T-helper 22 cell (primary cell): ENCODE measurements around the gene HPCAL1.

Experiments used
- DNase-seq: peaks from one replicate; pipeline ENCODE4 v3.0.0-alpha.2; 2020; ENCODE audit warnings: low read depth

The HPCAL1 gene

GRCh38 chr2:10324095-10324832 is 21.6 kb downstream of the HPCAL1 start:
- no peak for DNase-seq

DNA sequence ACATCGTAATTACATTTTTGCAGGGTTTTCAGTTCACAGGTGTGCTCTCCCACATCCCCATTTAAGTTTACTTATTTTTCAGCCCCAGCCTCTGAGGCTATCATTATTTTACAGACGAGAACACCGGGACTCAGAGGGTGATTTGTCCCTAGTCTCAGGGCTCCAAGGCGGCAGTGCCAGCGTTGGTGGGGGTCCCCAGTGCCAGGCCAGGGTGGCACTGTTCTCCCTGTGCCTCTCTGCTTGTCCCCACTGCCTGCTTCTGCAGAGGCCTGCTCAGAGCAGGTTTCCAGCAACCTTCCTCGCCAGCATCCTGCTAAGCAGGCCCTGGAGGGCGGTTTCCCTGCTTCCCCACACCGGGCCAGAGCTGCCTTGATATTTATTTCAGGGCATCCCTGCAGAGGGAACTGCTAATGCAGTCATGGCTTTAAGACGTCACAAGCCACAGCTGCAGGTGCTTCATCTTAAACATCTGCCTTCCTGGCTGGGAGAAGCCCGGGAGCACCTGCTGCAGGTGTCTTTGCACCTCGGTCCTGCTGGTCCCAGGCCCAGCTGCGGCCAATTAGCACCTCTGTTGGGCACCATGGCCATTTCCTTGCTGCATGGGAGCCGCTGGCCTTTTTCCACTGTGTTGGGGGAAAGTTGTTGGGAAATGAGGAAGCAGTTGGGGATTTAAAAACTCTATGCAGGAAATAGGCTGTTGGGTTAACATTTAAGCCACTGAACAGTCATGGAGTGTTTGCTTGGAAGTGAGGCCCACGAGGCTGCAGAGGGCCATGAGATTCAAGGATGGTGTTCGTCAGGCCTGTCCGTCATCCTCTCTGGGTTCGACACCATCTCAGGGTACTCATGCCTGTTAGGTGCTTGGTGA is 22.8 kb downstream of the HPCAL1 start:
- DNase-seq, result no peak

GRCh38 chr2:10326151-10326616 is 23.5 kb downstream of the HPCAL1 start:
- no peak for DNase-seq

DNA sequence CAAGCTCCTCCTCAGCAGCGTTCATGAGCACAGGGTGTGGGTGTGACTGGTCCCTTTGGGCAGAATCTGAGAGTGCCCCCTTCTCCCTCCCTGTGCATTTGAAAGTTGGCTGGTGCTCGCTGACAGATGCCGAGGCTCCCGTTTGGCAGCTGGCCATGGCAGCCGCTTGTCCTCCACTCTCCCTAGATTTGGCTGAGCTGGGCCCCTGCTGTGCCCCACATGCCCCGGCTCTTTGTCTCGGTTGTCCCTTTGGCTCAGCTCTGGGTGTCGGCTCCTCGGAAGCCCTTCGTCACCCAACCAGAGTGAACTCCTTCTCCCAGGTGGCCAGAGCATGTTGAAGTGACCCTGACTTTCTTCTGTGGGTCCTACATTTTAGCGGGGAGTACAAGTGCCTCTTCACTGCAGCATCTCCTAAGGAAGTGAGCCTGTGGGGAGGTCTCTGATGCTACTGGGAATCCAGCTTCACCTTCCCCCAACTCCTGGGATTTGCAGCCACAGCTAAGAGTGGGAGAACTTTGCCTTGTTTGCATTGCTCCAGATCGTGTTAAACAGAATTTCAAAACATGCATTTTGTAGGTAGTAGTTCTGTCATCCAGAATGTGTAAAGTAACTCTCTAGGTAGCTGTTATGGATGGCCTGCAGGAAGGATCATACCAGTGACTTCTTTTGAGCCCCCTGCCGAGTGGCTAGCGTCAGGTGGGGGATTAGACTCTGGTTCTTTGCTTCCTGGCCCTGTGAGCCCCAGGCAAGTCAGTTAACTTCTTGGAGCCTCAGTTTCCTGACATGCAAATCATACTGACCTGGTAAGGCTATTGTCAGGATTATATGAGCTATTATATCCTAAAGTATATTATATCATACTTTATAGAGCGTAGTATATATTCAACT is 24.2 kb downstream of the HPCAL1 start:
- no peak for DNase-seq

DNA sequence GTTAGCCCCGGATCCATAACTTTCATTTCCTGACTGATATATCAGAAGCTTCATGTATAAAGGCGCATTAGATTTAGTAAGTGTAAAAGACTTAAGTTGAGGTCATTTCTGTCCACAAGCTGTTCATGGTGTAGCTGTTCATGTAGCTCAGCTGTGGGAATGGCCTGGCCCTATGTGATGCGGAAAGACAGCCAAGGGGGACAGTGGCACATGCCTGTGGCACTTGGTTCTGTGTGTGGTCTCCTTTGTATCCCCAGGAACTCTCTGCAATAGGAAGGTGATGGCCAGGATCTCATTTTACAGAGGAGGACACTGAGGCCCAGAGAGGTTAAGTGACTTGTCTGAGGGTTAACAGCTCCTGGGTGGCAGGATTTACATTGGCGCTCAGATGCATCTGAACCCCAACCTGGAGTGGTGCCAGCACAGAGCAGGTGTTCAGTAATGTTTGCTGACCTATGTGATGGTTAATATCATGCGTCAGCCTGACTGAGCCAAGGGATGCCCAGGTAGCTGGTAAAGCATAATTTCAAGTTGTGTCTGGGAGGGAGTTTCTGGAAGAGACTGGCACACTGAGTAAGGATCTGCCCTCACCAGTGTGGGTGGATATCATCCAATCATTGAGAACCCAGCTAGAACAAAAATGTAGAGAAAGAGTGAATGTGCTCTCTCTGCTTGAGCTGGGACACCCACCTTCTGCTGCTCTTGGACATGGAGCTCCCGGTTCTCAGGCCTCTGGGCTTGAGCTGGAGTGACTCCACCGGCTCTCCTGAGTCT is 25.4 kb downstream of the HPCAL1 start:
- no peak for DNase-seq

DNA sequence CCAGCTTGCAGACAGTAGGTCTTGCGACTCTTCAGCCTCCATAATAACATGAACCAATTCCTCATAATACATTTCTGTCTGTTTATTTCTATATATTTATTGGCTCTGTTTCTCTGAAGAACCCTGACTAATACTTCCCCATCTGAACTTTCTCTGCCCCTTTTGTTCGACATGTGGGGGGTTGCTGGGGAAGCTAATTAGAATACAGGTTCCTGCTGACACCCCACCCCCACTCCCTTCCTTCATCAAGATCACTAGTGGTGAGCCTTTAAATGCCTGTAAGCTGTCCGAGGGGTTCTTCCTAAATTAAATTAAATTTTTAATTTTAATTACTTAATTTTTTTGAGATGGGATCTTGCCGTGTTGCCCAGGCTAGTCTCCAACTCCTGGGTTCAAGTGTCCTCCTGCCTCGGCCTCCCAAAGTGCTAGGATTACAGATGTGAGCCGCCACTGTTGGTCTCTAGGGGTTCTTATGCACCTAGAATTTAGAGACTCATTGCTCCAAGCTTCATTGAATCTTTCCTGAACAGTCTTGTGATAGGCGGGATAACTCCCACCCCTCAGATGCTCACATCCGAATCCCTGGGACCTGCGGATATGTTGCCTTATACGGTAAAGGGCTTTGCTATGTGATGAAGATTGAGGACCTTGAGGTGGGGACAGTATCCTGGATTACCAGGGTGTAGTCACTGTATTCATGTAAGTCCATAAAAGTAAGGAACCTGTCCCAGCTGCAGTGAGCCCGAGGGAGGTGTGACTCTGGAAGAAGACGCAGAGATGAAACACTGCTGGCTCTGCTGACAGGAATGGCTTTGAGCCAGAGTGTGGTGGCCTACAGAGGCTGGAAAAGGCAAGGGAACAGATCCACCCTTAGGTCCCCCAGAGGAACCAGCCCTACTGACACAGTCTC is 26.2 kb downstream of the HPCAL1 start:
- DNase-seq, result no peak

DNA sequence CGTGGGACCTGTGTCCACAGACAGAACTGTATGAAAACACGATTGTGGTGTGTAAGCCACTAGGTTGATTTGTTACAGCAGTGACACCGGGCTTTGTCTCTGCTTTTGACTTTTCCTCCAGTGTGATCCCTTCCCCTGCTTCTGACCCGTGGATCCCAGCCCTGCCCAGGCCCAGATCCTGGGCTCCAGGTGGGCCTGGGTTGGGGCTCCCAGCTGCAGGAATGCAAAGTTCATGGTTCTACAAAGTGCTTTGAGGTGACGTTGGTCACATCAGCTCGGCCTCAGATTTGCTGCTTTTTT is 26.8 kb downstream of the HPCAL1 start:
- DNase-seq, result no peak

DNA sequence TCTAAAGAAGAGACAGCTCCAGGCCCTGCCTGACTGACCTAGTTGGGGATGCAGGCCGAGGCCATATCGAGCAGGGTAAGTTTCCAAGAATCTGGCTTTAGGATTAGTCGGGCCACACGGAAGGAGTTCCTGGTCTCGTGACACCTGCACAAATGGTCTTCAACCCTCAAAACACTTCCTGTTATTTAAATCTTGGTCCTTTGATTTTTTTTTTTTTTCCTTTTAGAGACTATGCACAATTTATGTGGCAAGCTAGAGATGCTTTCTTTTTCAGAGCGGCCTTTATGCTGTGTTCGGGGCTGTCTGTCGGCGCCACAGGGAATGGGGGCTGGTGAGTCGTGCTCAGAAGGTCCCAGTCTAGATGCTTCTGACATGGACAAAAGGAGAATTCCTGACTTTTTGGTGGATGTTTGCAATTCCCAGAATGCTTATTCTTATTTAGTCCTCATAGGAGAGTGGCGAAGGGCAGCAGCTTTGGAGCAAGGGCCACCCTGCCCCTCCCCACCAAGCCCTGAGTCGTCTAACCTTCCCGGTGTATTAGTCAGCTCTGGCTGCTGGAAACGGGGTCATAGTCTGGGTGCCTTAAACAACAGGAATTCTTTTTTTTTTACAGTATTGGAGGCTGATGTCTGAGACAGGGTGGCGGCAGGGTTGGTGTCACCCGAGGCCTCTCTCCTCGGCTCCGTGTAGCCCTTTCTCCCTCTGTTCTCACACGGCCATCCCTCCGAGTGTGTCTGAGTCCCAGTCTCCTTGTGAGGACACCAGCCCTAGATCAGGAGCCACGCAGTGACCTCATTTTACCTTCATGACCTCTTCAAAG is 27.4 kb downstream of the HPCAL1 start:
- no peak for DNase-seq

DNA sequence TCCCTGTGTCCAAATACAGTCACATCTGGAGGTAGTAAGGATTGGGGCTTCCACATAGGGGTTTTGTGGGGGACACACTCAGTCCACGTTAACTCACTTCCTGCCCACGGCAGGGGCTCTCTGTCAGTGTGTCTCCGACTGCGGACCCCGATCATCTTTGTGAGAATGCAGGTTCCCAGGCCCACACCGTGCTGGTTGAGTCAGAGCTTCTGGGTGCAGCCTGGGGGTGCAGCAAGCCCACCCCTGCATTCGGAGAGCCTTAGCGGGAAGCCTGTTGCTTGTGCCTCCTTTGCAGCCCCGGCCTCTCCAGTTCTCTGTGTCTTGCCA is 28.0 kb downstream of the HPCAL1 start:
- no peak for DNase-seq

- peak; percentile 60 for DNase-seq
These were observed 28.5 kb downstream of the HPCAL1 start for GRCh38 chr2:10331027-10331701.

GRCh38 chr2:10331702-10332401 is 29.1 kb downstream of the HPCAL1 start:
- DNase-seq, result peak; percentile 23

GRCh38 chr2:10332402-10333246 is 29.9 kb downstream of the HPCAL1 start:
- DNase-seq, result no peak

GRCh38 chr2:10333247-10333613 is 30.5 kb downstream of the HPCAL1 start:
- no peak for DNase-seq

GRCh38 chr2:10333966-10334365 is 31.3 kb downstream of the HPCAL1 start:
- DNase-seq, result no peak

- DNase-seq, result no peak
These were observed 32.5 kb downstream of the HPCAL1 start for GRCh38 chr2:10335046-10335840.

DNA sequence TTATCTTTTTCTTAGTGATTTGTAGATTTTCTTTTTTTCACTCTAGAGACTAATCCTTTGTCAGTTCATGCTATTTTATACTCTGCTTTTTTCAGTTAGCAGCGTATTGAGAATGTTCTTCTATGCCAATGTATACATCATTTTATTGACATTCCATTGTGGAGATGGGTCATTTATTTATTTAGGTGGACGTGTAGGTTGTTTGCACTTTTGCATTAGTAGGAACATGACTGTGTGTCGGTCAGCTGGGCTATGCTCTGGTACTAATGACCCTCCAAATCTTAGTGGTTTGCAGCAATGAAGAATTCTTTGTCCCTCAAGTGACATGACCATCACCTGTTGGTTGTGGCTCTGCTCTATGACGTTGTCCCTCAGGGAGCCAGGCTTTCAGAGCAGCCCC is 33.6 kb downstream of the HPCAL1 start:
- no peak for DNase-seq
